ENCODE results near the gene RMDN3. TPM values are rescaled to one million over a fixed set of nuclear protein-coding genes. Genes with fewer than 3 reads are reported as not detected.

Gene RMDN3
- polyA plus RNA-seq, 2 of the 4 experiments (the other 2 are of a cell fraction), result 15.4 to 16.9 TPM

DNA sequence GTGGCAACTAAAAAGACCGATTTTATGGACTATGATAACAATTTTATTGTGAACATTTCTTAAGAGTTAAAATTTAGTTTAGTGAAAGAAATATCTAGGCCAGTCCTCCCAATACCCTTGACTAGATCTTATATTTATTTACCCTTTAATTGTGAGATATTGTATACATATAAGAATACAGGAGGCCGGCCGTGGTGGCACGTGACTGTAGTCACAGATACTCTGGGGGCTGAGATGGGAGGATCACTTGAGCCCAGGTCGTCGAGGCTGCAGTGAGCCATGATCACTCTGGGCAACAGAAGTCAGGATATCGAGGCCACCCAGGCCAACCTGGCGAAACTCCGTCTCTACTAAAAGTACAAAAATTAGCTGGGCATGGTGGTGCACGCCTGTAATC, 756 bp upstream of the RMDN3 start (continued):
- TF ChIP-seq JUNB (IDR thresholded peaks at IDR 0.05) (no peak), CHD4 (IDR thresholded peaks at IDR 0.05; ENCODE audit: borderline replicate concordance) (no peak), NPAS2 (CRISPR knock-in tag; IDR thresholded peaks at IDR 0.05; ENCODE audit: borderline replicate concordance) (no peak), MAX (IDR thresholded peaks at IDR 0.05) (no peak), RNF2 (IDR thresholded peaks at IDR 0.05; ENCODE audit: borderline replicate concordance, low read depth) (no peak)

DNA sequence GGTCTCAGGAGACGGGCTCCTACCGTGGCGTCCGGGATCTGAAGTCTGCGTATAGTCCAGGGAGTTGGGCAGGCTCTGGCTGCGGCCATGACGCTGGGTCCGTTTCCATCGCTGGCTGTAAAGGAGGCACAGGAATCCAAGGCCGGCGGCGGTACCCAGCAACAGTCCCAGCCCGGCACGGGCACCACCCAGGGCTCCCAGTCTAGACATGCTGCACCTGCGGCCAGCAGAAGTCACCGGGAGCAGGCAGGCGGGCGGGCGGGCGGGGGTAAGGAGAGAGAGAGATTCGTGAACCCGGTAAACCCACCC, 526 bp downstream of the RMDN3 start:
- H3K9me3 ChIP-seq, result no peaks in the 10 kb centered on the region
- FAIRE-seq, result no peak
- no peak for DNase-seq (ENCODE audit: low read depth in 1 of 2, low spot score in 1 of 2)
- H3K4me3 ChIP-seq, result peak overlapping the region; percentile 91
- CTCF ChIA-PET, result interaction anchor here (0.7 to 1.4 kb wide), 3 partner anchors 16 to 149 kb away, joined by 3 to 4 read pairs (median 3); partner anchors contain the start of gene VPS18
- peak overlapping the region; percentile 79 to 92 for H3K27ac ChIP-seq
- 0% methylated on average over 14 of the region's 22 CpGs for WGBS (ENCODE audit: missing lambda C conversion rate)
- no peak for TF ChIP-seq NFE2L2 (conservative IDR thresholded peaks at IDR 0.05; ENCODE audit: low read length)
- TF ChIP-seq MAFK (IDR thresholded peaks at IDR 0.05; ENCODE audit: partially characterized antibody), result no peak
- TF ChIP-seq POLR2AphosphoS2 (conservative IDR thresholded peaks at IDR 0.05; ENCODE audit: low read length), result no peak
- no peak for TF ChIP-seq MAX (IDR thresholded peaks at IDR 0.05)
- no peak for TF ChIP-seq POLR2A (IDR thresholded peaks at IDR 0.05; ENCODE audit: low read length)
- peak overlapping the region; percentile 80 for H3K4me2 ChIP-seq
- ATAC-seq, result peak; percentile 62 to 65
- H3K4me1 ChIP-seq, result 0 out of 3 replicates have a peak, but pooled peaks cover 3% of the 10 kb centered on the region
- POLR2A ChIA-PET, result no interaction called here

DNA sequence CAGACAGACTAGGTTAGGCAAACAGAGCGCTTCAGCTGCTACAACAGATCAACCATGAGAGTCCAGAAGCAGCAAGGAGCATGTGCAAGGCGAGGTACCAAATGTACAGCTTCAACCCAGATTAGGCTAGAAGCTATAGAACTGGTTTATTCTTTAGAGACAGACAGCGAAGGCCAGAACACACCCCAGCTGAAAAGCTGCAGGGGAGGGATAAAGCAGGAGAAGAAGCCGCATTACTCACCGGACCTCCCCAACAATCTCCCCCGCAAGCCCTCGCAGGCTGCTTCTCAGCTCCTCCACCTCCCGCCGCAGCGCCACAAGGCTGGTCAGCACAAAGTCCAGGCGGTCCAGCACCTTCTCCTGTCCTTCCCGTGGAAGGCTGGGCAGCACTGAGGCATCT, 3.3 kb downstream of the RMDN3 start:
- CTCF ChIA-PET, result interaction anchor here (1.7 kb wide), 1 partner anchor 49 kb away, joined by 7 read pairs; no protein-coding TSS in a partner anchor

More for the DNA sequence above, 3.3 kb downstream of the RMDN3 start:
- Histone ChIP-seq H3K4me1 (0 out of 3 replicates have a peak, but pooled peaks cover 3% of the 10 kb centered on the region), H3K4me3 (no peak overlapping the region), H3K27ac (no peak overlapping the region), H3K4me2 (no peak overlapping the region), H3K9me3 (no peaks in the 10 kb centered on the region)
- TF ChIP-seq NPAS2 (CRISPR knock-in tag; IDR thresholded peaks at IDR 0.05; ENCODE audit: borderline replicate concordance) (no peak), FOXS1 (CRISPR knock-in tag; IDR thresholded peaks at IDR 0.05) (no peak), TP53 (CRISPR knock-in tag; IDR thresholded peaks at IDR 0.05) (no peak), POLR2AphosphoS2 (conservative IDR thresholded peaks at IDR 0.05; ENCODE audit: low read length) (no peak), ZC3H11A (IDR thresholded peaks at IDR 0.05) (no peak), E2F6 (IDR thresholded peaks at IDR 0.05; ENCODE audit: borderline replicate concordance, low read depth) (no peak), RARB (CRISPR knock-in tag; IDR thresholded peaks at IDR 0.05) (no peak), JUN (IDR thresholded peaks at IDR 0.05) (no peak), NFE2L2 (conservative IDR thresholded peaks at IDR 0.05; ENCODE audit: low read length) (no peak), CBX8 (IDR thresholded peaks at IDR 0.05) (no peak), NR3C1 (IDR thresholded peaks at IDR 0.05) (no peak), EP300 (IDR thresholded peaks at IDR 0.05) (no peak), MAX (IDR thresholded peaks at IDR 0.05) (no peak), SMC3 (IDR thresholded peaks at IDR 0.05) (no peak)
- TF ChIP-seq, protein P1, sequence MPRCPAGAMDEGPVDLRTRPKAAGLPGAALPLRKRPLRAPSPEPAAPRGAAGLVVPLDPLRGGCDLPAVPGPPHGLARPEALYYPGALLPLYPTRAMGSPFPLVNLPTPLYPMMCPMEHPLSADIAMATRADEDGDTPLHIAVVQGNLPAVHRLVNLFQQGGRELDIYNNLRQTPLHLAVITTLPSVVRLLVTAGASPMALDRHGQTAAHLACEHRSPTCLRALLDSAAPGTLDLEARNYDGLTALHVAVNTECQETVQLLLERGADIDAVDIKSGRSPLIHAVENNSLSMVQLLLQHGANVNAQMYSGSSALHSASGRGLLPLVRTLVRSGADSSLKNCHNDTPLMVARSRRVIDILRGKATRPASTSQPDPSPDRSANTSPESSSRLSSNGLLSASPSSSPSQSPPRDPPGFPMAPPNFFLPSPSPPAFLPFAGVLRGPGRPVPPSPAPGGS (IDR thresholded peaks at IDR 0.05), result no peak
- TF ChIP-seq, protein P2, sequence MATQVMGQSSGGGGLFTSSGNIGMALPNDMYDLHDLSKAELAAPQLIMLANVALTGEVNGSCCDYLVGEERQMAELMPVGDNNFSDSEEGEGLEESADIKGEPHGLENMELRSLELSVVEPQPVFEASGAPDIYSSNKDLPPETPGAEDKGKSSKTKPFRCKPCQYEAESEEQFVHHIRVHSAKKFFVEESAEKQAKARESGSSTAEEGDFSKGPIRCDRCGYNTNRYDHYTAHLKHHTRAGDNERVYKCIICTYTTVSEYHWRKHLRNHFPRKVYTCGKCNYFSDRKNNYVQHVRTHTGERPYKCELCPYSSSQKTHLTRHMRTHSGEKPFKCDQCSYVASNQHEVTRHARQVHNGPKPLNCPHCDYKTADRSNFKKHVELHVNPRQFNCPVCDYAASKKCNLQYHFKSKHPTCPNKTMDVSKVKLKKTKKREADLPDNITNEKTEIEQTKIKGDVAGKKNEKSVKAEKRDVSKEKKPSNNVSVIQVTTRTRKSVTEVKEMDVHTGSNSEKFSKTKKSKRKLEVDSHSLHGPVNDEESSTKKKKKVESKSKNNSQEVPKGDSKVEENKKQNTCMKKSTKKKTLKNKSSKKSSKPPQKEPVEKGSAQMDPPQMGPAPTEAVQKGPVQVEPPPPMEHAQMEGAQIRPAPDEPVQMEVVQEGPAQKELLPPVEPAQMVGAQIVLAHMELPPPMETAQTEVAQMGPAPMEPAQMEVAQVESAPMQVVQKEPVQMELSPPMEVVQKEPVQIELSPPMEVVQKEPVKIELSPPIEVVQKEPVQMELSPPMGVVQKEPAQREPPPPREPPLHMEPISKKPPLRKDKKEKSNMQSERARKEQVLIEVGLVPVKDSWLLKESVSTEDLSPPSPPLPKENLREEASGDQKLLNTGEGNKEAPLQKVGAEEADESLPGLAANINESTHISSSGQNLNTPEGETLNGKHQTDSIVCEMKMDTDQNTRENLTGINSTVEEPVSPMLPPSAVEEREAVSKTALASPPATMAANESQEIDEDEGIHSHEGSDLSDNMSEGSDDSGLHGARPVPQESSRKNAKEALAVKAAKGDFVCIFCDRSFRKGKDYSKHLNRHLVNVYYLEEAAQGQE (IDR thresholded peaks at IDR 0.05), result no peak
- TF ChIP-seq, protein P3, sequence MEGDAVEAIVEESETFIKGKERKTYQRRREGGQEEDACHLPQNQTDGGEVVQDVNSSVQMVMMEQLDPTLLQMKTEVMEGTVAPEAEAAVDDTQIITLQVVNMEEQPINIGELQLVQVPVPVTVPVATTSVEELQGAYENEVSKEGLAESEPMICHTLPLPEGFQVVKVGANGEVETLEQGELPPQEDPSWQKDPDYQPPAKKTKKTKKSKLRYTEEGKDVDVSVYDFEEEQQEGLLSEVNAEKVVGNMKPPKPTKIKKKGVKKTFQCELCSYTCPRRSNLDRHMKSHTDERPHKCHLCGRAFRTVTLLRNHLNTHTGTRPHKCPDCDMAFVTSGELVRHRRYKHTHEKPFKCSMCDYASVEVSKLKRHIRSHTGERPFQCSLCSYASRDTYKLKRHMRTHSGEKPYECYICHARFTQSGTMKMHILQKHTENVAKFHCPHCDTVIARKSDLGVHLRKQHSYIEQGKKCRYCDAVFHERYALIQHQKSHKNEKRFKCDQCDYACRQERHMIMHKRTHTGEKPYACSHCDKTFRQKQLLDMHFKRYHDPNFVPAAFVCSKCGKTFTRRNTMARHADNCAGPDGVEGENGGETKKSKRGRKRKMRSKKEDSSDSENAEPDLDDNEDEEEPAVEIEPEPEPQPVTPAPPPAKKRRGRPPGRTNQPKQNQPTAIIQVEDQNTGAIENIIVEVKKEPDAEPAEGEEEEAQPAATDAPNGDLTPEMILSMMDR (IDR thresholded peaks at IDR 0.05), result no peak
- POLR2A ChIA-PET, result no interaction called here
- FAIRE-seq (no peak), ATAC-seq (no peak), DNase-seq (ENCODE audit: low read depth in 1 of 2, low spot score in 1 of 2) (no peak)
- WGBS (ENCODE audit: missing lambda C conversion rate), result 92% methylated on average over 12 of the region's 12 CpGs
